HG03097 (cell line): ENCODE data around the gene TMEM132D.
"Not testable (repeated sequence)": the region's sequence is repeated elsewhere in the genome, so short reads cannot be mapped to it uniquely, and the experiment has no call there.

ENCODE experiments used
- ATAC-seq: cut with Tn5 transposase; IDR thresholded peaks from one replicate; pipeline ENCODE4 v1.9.1; 2021; ENCODE audit not compliant: unreplicated experiment, low FRiP score

TMEM132D gene

DNA sequence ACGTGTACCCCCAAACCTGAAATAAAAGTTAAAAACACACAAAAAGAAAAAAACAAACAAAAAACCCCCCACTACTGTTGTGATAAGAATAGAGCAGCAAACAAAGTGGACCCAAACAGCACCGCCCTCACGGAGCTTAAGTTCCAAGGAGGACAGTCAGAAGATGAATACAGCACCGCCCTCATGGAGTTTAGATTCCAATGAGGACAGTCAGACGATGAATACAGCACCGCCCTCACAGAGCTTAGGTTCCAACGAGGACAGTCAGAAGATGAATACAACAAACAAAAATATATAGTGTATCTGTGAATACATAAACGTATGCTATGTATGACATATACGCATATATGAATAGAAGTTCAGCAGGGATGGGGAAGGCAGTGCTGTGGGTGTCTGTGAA lies 696.7 kb downstream of the TMEM132D start:
- ATAC-seq: no peak

DNA sequence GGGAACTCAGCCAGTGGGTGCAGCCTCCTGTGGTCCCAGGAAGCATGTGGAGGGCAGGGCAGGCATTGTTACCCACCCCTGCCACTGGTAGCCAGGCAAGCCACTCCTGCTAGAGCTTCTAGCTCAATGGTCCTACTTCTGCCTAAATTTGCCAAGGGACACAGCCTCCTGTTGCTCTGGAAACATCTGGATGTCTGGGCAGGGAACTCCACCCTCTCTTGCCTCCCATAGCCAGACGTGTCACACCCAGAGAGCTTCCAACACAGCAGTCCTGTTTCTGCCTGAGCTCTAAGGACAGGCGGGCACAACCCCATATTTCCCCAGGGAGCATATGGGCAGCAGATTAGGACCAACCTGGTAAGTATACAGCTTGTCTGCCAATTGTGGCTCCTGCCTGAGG lies 700.4 kb downstream of the TMEM132D start:
- no peak for ATAC-seq

DNA sequence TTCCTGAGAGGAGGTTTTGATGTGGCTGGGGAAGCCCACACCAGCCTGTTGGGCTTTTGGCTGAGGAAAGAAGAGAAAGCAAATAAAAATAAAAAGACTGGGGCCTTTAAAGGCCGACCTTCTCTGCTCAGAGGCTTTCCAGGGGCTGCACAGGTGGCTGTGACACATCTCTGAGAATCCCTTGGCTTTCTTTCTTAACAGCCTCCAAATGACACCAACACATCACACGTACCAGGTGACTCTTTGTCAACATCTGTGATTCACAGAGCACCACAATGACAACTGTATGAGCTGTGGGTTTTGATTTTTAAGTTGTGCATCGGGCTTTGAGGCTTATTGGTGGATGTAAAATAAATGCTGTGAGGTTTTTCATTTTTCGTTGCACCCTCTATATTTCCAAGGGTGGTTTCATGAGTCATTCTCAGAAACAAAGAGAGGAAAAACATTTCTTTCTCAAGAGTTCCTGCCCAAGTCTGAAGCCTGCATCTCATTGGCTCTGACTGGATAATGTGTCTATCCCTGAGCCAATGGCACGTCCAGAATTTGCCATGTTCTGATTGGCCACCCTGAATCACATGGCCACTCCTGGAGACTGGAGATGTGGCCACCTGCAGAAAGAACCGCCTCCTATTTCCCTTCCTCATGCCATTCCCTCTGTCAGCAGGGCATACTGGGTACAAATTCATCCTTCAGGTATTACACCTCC lies 701.6 kb downstream of the TMEM132D start:
- ATAC-seq: no peak

DNA sequence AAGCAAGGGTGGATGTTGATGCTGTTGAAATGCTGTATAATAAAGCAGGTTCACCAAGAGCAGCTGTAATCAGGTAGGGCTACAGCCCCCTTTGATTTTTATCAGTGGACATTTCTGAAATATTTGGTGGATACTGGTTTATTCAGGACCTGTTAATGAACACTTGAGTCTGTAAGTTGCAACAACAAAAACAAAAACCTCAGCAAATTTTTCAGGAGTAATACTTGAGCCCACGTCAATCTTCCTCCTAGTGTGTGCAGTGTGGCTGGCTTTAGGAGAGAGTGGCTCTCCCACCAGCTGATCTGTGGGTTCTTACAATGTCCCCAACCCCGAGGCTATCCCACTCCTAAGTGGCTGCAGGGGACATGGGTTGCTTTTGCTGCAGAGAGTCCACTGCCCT lies 702.8 kb downstream of the TMEM132D start:
- no peak for ATAC-seq

DNA sequence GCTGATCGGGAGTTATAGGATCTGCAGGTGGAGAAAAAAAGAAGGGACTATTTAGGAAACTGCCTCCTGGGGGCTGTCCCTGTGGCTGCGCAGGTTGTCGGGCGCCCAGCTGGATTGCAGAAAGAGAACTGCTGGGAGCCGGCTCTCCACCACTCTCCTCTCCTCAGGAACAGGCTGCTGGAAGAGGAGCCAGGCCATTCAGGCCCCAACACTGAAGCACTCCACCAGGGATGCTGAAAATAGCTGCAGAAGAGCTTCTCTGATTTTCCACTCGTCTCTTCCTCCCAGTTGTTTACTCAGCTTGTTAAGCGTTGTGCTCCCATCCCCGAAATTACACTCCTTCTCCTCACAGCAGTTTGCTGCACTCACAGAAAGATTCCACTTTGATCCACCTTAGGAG lies 703.2 kb downstream of the TMEM132D start:
- ATAC-seq: no peak

DNA sequence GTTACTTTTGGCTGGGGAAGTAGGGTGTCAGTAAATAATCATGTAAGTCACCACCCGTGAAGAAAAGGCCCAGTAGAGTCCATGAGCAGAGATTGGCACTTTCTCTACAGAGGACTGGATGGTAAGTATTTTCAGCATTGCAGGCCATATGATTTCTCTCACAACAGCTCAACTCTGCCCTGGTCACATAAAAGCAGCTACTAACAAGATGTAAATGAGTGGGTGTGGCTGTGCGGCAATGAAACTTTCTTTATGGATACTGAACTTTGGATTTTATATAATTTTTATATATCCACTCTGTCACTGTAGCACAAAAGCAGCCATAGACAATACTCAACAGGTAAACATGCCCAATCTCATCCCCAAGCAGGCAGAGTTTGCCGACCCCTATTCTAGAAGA lies 706.9 kb downstream of the TMEM132D start:
- ATAC-seq: no peak

DNA sequence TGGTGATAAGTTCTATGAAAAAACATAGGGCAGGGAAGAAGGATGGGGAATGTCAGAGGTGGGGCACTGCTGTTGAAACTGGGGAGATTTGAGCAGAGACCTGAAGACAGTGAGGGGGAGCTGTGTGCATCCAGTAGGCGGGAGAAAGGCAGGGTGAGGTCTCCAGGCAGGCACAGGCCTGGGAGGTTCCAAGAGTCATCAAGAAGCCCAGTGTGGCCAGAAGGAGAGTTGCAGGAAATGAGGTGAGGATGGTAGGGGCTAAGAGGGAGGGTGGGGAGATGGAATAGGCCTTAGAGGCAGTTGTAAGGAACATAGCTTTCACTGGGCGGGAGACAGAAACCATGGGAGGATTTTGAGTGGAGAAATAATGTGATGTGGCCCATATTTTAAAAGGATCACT lies 708.7 kb downstream of the TMEM132D start:
- no peak for ATAC-seq

DNA sequence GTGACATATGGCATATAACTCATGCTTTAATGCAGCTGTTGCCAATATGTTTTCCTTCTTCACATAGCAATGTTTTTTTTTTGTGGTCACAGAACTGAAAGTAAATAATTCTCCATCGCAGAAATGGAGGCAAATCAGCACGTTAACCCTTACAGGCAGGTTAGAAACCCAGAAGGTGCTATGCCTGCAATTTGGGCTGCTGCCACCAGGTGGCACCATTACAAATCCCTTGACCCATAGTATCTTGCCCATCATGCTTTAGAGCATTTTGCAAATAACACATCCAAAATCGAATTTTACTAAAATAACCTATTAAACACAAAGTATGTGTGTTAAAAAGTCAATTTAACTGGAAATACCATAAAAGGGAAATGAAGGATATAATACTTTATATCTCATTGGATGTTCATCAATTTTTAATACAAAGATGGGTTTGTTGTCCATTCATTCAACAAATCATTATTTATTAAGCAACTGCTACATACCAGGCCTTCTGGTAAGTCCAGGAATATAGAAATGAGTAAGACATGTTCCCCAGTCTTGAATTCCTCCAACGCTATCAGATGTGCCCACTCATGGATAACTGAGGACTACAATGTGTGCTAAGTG lies 710.5 kb downstream of the TMEM132D start:
- ATAC-seq: no peak

DNA sequence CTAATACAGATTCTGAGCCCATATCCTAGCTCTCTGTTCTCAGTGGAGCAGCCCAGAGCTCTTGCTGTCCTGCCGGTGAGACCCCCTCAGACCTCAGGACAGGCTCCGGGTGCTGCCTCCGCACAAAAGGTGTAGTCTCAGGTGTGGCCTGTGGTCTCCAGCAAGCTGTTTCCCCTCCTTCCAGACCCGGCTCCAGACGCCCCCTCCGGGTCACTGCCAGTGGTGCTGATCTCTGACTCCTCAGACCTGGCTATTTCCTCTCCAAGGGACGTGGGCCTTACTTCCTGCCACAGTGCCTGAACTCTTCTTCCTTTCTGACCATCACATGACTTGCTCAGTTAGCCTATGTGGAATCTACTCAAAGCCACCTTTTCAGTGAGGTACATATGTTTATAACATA lies 713.0 kb downstream of the TMEM132D start:
- ATAC-seq: no peak

DNA sequence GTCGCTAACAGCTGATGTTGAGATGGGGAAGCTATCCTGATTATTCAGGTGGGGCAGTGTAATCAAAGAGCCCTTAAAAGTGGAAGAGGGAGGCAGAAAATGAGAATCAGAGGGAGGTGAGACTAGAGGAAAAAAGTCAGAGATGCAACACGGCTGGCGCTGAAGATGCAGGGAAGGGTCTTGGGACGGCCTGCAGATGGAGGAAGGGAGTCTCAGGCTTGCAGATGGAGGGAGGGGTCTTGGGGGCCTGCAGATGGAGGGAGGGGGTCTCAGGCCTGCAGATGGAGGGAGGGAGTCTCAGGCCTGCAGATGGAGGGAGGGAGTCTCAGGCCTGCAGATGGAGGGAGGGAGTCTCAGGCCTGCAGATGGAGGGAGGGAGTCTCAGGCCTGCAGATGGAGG lies 713.9 kb downstream of the TMEM132D start:
- not testable (repeated sequence) for ATAC-seq

DNA sequence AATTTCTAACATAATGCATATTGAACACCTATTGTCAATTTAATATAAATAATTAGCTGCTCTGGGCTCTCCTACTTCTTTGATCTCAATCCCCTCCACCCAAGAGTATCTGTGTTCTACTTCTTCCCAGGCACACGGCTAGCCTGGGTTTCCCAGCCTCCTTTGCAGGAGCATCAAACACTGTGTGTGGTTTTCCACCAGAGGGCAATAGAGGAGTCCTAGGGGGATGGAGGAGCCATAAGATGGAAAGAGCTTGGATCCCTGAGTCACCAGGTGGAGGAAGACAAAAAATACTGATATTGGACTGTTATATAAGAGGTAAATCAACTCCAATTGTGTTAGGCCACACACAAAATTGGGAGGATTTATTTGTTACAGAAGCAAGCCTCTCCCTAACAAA lies 716.9 kb downstream of the TMEM132D start:
- ATAC-seq: no peak

DNA sequence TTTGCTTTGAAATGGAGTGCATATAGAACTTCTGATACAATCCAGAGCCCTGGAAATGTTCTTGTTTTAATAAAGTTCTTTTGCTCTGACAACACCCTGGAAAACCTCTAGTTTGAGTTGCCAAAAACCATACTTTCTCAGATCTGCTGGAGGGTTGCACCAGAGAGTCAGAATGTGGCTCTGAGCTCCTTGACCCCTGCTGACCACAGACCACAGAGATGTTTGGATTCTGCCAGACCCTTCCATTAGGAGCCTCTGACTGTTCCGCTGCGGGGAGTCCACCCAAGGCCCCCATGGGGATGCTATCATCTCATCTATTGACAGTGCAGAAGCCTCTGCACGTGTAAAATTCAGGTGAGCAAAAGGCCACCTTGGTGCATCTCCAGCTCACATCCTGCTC lies 718.0 kb downstream of the TMEM132D start:
- no peak for ATAC-seq

DNA sequence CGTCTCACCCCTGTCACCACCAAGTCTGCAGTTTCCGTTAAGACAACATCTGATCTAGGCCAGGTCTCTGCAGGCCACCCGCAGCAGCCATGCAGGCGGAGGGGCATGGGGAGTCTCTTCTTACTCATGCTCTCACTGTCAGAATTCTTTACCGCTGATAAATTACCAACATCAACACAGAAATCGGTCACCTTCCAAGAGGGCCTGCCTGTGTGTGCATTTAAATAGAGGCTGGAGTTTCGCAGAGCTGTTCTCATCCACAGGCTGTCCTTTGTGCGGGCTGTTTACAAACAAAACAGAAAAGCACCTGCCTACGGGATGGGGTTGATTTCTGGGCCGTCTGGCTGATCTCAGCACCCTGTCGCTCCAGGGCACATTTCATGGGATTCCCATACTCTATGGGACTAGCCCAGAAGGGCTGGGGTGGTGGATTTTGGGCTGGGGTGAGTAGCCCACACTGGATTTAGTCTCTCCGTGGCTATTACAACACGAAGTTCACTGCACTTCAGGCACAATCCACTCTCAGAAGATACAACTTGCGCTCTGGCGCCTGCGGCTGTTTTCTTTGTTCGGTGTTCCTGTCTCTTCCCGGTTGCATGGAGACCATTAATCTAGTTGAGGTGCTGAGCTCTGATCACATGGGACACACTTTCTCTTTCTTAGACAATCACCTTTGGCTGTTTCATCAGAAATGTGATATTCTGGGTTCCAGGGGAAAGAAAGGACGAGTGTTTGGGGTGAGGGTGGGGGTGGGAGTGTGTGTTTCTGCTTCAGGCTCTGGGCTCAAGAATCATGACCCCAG lies 719.5 kb downstream of the TMEM132D start:
- no peak for ATAC-seq

DNA sequence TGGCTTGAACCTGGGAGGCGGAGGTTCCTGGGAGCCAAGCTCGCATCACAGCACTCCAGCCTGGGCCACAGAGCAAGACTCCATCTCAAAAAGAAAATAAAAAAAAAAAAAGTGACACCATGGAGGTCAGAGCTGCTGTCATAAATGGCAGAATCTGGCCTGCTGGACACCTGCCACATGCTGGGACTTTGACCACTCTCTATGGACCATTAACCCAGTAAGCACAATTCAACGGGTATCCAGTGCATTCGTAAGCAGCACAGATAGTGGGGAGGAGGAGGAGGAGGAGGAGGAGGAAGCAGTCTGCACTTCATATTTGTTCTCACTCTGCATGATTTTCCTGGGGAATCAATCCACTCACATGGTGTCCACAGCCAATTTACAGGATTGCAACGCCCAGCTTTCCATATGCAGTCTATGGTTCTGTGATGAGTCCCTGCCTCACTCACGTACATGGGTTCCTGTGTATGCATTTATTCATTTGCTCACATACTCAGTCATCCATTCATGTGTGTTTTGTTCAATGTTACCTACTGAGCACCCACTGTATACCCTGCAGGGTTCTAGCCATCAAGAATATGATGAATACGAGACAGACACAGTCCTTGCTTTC lies 723.8 kb downstream of the TMEM132D start:
- ATAC-seq: no peak

DNA sequence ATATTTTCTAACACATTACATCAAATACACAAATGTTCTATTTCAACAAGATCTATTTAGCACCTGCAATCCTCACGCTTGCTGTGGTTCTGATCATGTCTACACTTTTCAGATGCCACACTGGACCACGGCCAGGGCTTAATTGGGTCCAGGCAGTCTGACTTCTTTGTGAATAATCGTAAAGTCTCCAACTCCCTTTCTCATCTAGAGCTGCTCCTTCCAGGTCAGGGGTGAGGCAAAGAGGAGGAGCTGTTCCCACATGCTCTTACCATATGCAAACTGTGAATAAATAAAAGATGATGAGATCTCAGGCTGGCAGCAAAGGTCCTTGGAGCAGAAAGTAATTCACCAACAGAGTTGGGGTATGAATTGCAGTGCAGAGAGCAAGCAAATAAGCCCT lies 733.9 kb downstream of the TMEM132D start:
- ATAC-seq: no peak

DNA sequence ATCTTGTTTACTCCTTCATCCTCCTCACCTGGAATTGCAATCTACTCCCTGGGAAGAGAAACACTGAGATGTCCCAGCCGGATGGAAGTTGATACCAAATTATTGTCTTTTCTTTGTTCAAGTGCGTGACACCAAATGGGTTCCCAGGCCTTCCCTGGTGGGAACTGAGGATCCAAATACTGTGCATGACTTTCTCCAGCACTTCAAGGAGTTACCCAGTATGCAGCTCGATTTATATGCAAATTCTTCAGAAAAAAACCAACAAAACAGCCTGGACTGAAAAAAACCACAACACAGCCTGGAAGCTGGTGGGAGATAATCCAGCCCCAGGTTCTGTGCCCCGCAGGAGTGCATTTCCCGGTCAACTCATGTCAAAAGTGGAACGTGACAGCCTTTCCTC lies 740.0 kb downstream of the TMEM132D start:
- no peak for ATAC-seq

DNA sequence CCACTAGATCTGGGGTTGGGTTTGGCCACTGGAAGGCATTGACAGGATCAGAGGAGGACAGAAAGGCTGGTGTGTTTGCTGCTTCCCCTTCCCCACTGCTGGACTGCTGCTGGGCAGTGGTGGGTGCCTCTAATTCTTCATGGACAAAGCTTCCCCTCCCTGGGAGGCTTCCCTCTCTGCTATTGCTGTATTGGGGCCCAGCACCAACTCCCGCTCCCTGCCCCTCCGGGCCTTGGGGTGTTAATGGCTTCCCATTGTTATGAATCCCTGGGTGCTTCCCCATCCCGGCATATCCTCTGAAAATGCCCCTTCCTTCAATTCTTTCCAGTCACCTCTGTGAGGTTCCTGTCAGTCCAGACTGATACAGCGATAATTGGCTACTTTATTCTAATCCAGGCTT lies 740.4 kb downstream of the TMEM132D start:
- ATAC-seq: no peak

DNA sequence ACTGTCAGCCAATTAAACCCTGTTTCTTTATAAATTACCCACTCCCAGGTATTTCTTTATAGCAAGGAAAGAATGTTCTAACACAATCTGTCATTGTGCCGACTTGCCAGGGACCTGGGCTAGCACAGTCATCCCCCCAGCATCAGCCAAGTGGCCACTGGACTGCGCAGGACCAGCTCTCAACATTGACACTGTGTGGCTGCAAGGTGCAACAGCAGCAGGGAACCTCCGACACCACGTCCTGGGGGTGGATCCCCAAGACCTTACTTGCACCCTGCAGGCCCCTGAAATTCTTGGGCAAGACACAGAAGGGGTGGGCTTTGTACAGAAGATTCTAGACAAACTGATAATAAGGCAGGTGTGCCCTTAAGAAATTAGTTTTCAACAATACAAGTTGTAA lies 741.0 kb downstream of the TMEM132D start:
- ATAC-seq: no peak

DNA sequence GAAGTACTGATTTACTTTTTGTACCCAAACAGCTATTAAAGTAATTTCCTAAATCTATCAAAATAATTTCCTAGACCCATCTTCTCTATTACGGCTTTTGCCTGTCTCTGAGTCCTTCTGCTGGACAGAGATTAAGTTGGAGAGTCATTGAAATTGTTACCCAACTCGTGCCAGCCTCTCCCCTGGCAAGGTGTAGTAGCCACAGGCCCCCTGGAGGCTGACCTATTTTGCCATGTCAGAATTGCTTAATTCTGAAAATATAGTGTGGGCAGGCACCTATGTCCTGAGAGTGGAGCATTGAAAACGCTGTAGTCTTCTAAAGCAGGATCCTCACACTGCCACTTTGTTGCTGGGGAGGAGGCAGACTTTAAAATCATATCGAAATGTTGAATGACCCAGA lies 742.3 kb downstream of the TMEM132D start:
- no peak for ATAC-seq

DNA sequence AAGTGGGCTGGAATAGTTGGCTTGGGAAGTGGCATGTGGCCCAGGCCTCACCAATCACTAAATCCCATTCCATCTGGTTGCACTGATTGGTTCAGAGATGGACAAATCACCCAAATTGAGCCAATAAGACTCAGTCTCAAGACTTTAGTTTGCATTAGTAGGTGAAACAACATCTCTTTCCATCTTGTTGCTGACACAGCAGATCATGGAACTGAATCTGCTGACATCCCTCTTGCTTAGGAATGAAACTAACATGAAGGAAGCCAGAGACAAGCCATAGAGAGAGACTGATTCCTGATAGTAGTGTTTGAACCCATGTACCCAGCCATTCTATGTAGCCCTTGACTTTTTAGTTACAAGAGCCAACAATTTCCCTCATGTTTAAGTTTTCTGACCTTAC lies 743.5 kb downstream of the TMEM132D start:
- no peak for ATAC-seq

DNA sequence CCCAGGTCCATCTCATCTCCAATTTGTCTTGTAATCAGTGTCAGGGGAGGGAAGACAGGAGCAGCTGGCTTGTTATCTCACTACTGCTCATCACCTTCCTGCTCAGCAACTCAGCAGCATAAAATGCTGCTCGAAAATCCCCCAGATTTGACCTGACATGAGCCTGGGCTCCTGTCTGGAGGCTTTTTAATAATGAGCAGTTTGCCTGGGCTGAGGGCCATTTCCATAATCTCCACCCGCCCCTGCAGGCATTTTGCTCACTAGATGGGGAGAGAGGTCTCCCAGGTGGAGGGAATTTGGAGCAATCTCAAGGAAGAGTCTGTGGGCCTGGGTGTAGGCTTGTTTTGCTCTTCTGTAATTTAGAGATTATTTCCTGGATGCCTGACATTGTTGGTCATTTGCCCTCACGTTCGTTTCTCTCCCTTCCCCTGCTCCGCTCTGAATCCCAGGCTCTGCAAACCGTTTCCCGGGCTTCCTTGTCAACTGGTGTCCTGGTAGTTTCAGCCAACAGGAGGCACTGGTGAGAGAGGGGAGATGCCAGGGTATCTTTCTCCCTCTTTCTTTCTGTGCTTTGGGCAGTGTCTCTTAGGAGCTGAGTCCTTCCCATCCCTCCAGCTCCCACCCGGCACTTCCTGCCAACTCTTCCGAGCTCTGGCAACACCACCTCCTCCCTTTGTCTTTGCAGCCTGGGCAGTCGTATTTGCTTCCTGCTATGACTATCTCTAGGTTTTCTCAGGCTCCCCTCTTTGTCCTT lies 751.3 kb downstream of the TMEM132D start:
- no peak for ATAC-seq
